Transverse colon (tissue), 4 donors: ENCODE measurements around the gene C1QTNF6. TPM values are rescaled to one million over a fixed set of nuclear protein-coding genes. Genes with fewer than 3 reads are reported as not detected.

Experiments used
- DNase-seq: peaks from one replicate; pipeline ENCODE4 v3.0.0-alpha.2; 2019
- H3K27ac ChIP-seq, 4 donors: fragments of 200-600 bp; sonication (generic); 2 replicates each; pipeline ENCODE4 v1.5.1; 2016 to 2018; ENCODE audit warnings: inconsistent platforms in 4 of 4
- H3K27me3 ChIP-seq: fragments of 200-600 bp; sonication (generic); 2 replicates; pipeline ENCODE4 v1.5.1; 2017; ENCODE audit warnings: inconsistent platforms
- H3K36me3 ChIP-seq, 4 donors: fragments of 200-600 bp; sonication (generic); 2 replicates each; pipeline ENCODE4 v1.5.1; 2017 to 2019; ENCODE audit warnings: inconsistent platforms in 4 of 4
- H3K4me1 ChIP-seq, 4 donors: fragments of 200-600 bp; sonication (generic); 2 replicates each; pipeline ENCODE4 v1.5.1; 2017 to 2020; ENCODE audit warnings: inconsistent platforms in 4 of 4
- H3K4me3 ChIP-seq, 4 donors: fragments of 200-600 bp; sonication (generic); 1 replicate in 1 of 4; 2 replicates in 3 of 4; pipeline versions ENCODE4 v1.5.1 to v1.6.1; 2017 to 2019; ENCODE audit warnings: inconsistent platforms in 4 of 4
- H3K9me3 ChIP-seq, 2 donors: fragments of 200-600 bp; sonication (generic); 2 replicates each; pipeline ENCODE4 v1.5.1; 2017 to 2019; ENCODE audit warnings: inconsistent platforms in 2 of 2
- CTCF ChIP-seq, 5 experiments: fragments of 200-600 bp in 3 of 5; fragments of 450-650 bp in 2 of 5; sonication (generic) in 3 of 5; IDR thresholded peaks; 1 replicate in 2 of 5; 2 replicates in 3 of 5; pipeline ENCODE4 v1.5.1; 2016 to 2017; ENCODE audit warnings: antibody characterized with exemption in 5 of 5, inconsistent platforms in 3 of 5, mild to moderate bottlenecking in 2 of 5, moderate library complexity in 1 of 5
- EP300 ChIP-seq: sonication (generic); formaldehyde crosslinking; IDR thresholded peaks from one replicate; pipeline ENCODE4 v1.6.1; 2017; ENCODE audit warnings: antibody characterized with exemption, low read depth
- POLR2A ChIP-seq: fragments of 450-650 bp; IDR thresholded peaks from one replicate; pipeline ENCODE4 v1.6.1; 2016; ENCODE audit warnings: antibody characterized with exemption, mild to moderate bottlenecking, moderate library complexity
- POLR2AphosphoS5 ChIP-seq, 3 donors: sonication (generic); formaldehyde crosslinking; IDR thresholded peaks; one replicate each; pipeline ENCODE4 v1.6.1; 2016; ENCODE audit warnings: antibody characterized with exemption in 3 of 3
- WGBS, 2 donors: methylation state at CpG; one replicate each; pipeline ENCODE4 v1.1.5; 2018; ENCODE audit warnings: low coverage in 1 of 2; 5-methylcytosine and 5-hydroxymethylcytosine counted together
- in situ Hi-C, 4 donors: fragments of 200-750 bp; cut with MboI; loops; one replicate each; pipeline versions ENCODE4 v1.15.0 to v1.15.1; 2017; ENCODE audit warnings: low sequenced_read_pairs in 3 of 4, low pct_ligation_motif_present in 1 of 4, low pct_unique_long_range_greater_than_20kb in 1 of 4
- intact Hi-C: fragments of 100-400 bp; cut with DNase I; formaldehyde crosslinking; loops from one replicate; pipeline ENCODE4 v1.15.1; 2023; ENCODE audit warnings: low total_unique reads
- total RNA-seq, 4 donors: library from RNA; depleted of rRNA; stranded (reverse); fragments of >200 nt; gene quantifications; one replicate each; pipeline ENCODE4 v1.1.0, GENCODE V29; 2016

Gene C1QTNF6
- total RNA-seq, 4 donors from 2014 or later: 1.4 to 68.8 (median 7.5) TPM

DNA sequence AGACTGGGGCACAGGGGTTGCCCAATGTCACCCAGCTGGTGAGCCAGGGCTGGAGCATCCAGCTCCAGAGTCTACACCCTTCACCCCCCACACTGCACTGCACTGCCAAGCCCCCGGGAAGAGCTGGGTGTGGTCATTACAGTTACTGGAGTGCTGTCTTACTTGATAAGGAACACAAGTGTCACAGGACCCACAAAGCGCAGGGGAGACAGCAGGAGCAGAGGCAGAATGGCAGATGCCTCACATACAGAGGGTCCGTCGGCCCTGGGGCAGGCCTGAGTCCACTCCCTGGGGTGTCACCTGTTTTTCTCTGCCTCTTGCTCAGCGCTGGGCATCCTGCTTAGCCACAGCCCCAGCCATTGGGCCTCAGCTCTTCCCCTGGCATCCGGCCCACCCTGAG lies 46.1 kb downstream of the C1QTNF6 start:
- no peak for TF ChIP-seq POLR2A
- TF ChIP-seq EP300: no peak
- TF ChIP-seq POLR2AphosphoS5 (IDR thresholded peaks at IDR 0.05): no peak
- no peak for TF ChIP-seq CTCF (IDR thresholded peaks at IDR 0.05)

DNA sequence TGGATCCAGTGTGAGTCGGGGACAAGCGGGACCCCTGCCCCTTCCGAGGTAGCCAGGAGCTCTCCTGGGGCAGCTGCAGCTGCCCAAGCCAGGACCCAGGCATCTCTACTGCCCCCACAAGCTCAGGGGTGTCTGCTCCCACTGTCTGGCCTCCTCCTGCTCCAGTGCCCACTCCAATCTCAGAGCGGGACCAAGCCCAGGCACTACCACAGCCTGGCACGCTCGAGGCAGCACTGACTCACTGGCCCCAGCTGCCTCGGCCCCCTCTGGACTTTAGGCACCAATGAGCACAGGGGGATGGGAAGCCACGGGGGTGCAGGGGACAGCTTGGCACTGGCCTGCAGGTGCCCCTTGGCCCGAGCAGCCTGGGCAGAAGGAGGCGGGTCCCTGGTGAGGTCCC lies 46.6 kb downstream of the C1QTNF6 start:
- intact Hi-C loops (no loop called here), in situ Hi-C loops (no loop called here)
- no peak overlapping the region for H3K4me3 ChIP-seq
- peaks cover 0 to 9% (median 0%) of the 10 kb centered on the region in 4 donors for H3K4me1 ChIP-seq
- H3K27ac ChIP-seq: no peak overlapping the region
- no peak for TF ChIP-seq POLR2AphosphoS5 (IDR thresholded peaks at IDR 0.05)
- WGBS, 2 donors: 70 to 85% methylated on average over 2 to 10 of the region's 10 CpGs
- peaks cover 15% of the 10 kb centered on the region for H3K27me3 ChIP-seq
- no peak for DNase-seq
- no peaks in the 10 kb centered on the region for H3K36me3 ChIP-seq
- H3K9me3 ChIP-seq: no peaks in the 10 kb centered on the region

More for the DNA sequence above, 46.1 kb downstream of the C1QTNF6 start:
- H3K27ac ChIP-seq: no peak overlapping the region
- in situ Hi-C loops: no loop called here
- DNase-seq: no peak
- H3K27me3 ChIP-seq: peaks cover 15% of the 10 kb centered on the region
- intact Hi-C loops: no loop called here
- no peaks in the 10 kb centered on the region for H3K9me3 ChIP-seq
- peaks cover 0 to 9% (median 0%) of the 10 kb centered on the region in 4 donors for H3K4me1 ChIP-seq
- no peaks in the 10 kb centered on the region for H3K36me3 ChIP-seq
- H3K4me3 ChIP-seq: no peak overlapping the region
- WGBS, 2 donors: 65 to 80% methylated on average over 1 to 6 of the region's 6 CpGs

DNA sequence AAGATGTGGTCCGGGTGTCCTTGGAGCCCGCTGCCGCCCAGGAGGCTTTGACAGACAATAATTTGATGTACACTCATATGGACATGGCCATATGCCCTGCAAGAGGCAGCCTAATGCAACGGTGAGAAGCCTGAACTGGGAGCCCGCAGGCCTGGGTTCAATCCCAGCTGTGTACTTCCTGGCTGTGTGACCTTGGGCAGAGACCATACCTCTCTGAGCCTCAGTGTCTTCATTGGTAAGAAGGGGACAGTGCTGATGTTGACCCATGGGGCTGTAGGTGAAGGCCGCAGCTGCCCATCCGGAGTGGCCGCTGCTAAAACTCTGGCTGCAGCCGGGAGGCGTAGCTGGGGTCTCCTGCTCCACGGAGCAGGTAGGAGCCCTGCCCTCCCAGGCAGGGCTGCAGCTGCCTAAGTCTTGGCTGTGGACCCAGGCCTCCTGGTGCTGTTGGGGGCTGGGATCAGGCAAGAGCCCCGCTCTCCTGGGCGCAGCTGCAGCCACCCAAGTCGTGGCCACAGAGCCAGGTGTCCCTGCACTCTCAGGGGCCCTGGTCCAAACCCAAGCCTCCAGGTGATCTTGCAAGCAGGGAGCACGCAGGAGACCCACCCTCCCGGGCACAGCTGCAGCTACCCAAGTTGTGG lies 47.2 kb downstream of the C1QTNF6 start:
- Histone ChIP-seq H3K9me3 (no peaks in the 10 kb centered on the region), H3K36me3 (no peaks in the 10 kb centered on the region), H3K27ac (no peak overlapping the region), H3K27me3 (peaks cover 12% of the 10 kb centered on the region), H3K4me1 (peaks cover 0 to 8% (median 0%) of the 10 kb centered on the region in 4 donors), H3K4me3 (no peak overlapping the region)
- DNase-seq: no peak
- no peak for TF ChIP-seq POLR2AphosphoS5 (IDR thresholded peaks at IDR 0.05)
- TF ChIP-seq CTCF (IDR thresholded peaks at IDR 0.05): no peak
- no peak for TF ChIP-seq EP300
- TF ChIP-seq POLR2A: no peak
- in situ Hi-C loops: no loop called here
- 80 to 84% methylated on average over 2 to 12 of the region's 16 CpGs for WGBS, 2 donors
- intact Hi-C loops: no loop called here

GRCh38 chr22:37139762-37140161 lies 48.3 kb downstream of the C1QTNF6 start:
- in situ Hi-C loops: no loop called here
- DNase-seq: no peak
- Histone ChIP-seq H3K27me3 (peaks cover 1% of the 10 kb centered on the region), H3K36me3 (no peaks in the 10 kb centered on the region), H3K27ac (no peak overlapping the region), H3K4me1 (no peaks in the 10 kb centered on the region), H3K9me3 (no peaks in the 10 kb centered on the region), H3K4me3 (no peak overlapping the region)
- intact Hi-C loops: no loop called here
- 83 to 89% methylated on average over 2 to 7 of the region's 7 CpGs for WGBS, 2 donors
- TF ChIP-seq POLR2A (no peak), POLR2AphosphoS5 (IDR thresholded peaks at IDR 0.05) (no peak), EP300 (no peak), CTCF (IDR thresholded peaks at IDR 0.05) (no peak)
